CD4-positive, alpha-beta T cell treated with Interferon gamma for 1 hour (primary cell): ENCODE measurements around the gene IL6.
"Not testable (repeated sequence)": the region's sequence is repeated elsewhere in the genome, so short reads cannot be mapped to it uniquely, and the experiment has no call there.

Experiments used
- DNase-seq: peaks from one replicate; pipeline ENCODE4 v3.0.0-alpha.2; 2020

IL6 gene

GRCh38 chr7:22726907-22727713 lies at the start of gene IL6:
Gene IL6 (plus strand): TSS chr7:22727200. CDS start chr7:22727263, 63 bp downstream.
- peak; percentile 57 for DNase-seq

GRCh38 chr7:22677263-22677662 lies 49.7 kb upstream of the IL6 start:
- DNase-seq = not testable (repeated sequence)

GRCh38 chr7:22677680-22678079 lies 49.3 kb upstream of the IL6 start:
- DNase-seq = no peak

- no peak for DNase-seq
These were observed 46.5 kb upstream of the IL6 start for GRCh38 chr7:22680482-22680911.

- no peak for DNase-seq
These were observed 45.7 kb upstream of the IL6 start for GRCh38 chr7:22681312-22681711.

- no peak for DNase-seq
These were observed 44.9 kb upstream of the IL6 start for GRCh38 chr7:22681852-22682657.

GRCh38 chr7:22683379-22683778 lies 43.6 kb upstream of the IL6 start:
- DNase-seq = no peak

GRCh38 chr7:22686620-22687019 lies 40.4 kb upstream of the IL6 start:
- no peak for DNase-seq

GRCh38 chr7:22688084-22688483 lies 38.9 kb upstream of the IL6 start:
- no peak for DNase-seq

GRCh38 chr7:22688934-22689333 lies 38.1 kb upstream of the IL6 start:
- DNase-seq = not testable (repeated sequence)

- DNase-seq = no peak
These were observed 32.3 kb upstream of the IL6 start for GRCh38 chr7:22694597-22695207.

GRCh38 chr7:22695476-22696132 lies 31.4 kb upstream of the IL6 start:
- no peak for DNase-seq

GRCh38 chr7:22696541-22697228 lies 30.3 kb upstream of the IL6 start:
- no peak for DNase-seq

GRCh38 chr7:22697322-22697859 lies 29.6 kb upstream of the IL6 start:
- no peak for DNase-seq

GRCh38 chr7:22697876-22698606 lies 29.0 kb upstream of the IL6 start:
- DNase-seq = no peak

- no peak for DNase-seq
These were observed 28.2 kb upstream of the IL6 start for GRCh38 chr7:22698767-22699166.

GRCh38 chr7:22700559-22701002 lies 26.4 kb upstream of the IL6 start:
- DNase-seq = no peak

- DNase-seq = no peak
These were observed 24.5 kb upstream of the IL6 start for GRCh38 chr7:22702516-22702915.

- DNase-seq = not testable (repeated sequence)
These were observed 23.7 kb upstream of the IL6 start for GRCh38 chr7:22703107-22703855.

- not testable (repeated sequence) for DNase-seq
These were observed 22.9 kb upstream of the IL6 start for GRCh38 chr7:22703978-22704610.
